Heart left ventricle (tissue), 16 donors: ENCODE results near the gene ANKRD40. TPM values are rescaled to one million over a fixed set of nuclear protein-coding genes. Genes with fewer than 3 reads are reported as not detected.

Source experiments
- ATAC-seq, 4 donors: fragments of 200-7000 bp; cut with Tn5 transposase; one replicate each; pipeline ENCODE4 v1.9.1; 2020 to 2022; ENCODE audit warnings: moderate library complexity in 4 of 4, mild to moderate bottlenecking in 3 of 4, moderate number of reproducible peaks in 1 of 4
- DNase-seq, 5 donors: peaks; one replicate each; pipeline ENCODE4 v3.0.0-alpha.2; 2020
- H3K27ac ChIP-seq, 12 donors: fragments of 200-600 bp; sonication (generic) in 4 of 12; one replicate each; pipeline versions ENCODE4 v1.5.0 to v1.8.0; 2016 to 2022; ENCODE audit warnings: mild to moderate bottlenecking in 2 of 12
- H3K27me3 ChIP-seq, 9 donors: fragments of 200-600 bp; sonication (generic) in 2 of 9; one replicate each; pipeline versions ENCODE4 v1.5.1 to v1.8.0; 2016 to 2022; ENCODE audit warnings: mild to moderate bottlenecking in 3 of 9
- H3K36me3 ChIP-seq, 9 donors: fragments of 200-600 bp; sonication (generic) in 2 of 9; one replicate each; pipeline versions ENCODE4 v1.5.0 to v1.8.0; 2018 to 2022; ENCODE audit warnings: mild to moderate bottlenecking in 2 of 9
- H3K4me1 ChIP-seq, 12 donors: fragments of 200-600 bp; sonication (generic) in 4 of 12; one replicate each; pipeline versions ENCODE4 v1.5.0 to v1.8.0; 2016 to 2022; ENCODE audit warnings: mild to moderate bottlenecking in 3 of 12
- H3K4me3 ChIP-seq, 12 donors: fragments of 200-600 bp; sonication (generic) in 4 of 12; one replicate each; pipeline versions ENCODE4 v1.5.0 to v1.8.0; 2017 to 2022; ENCODE audit warnings: mild to moderate bottlenecking in 9 of 12, moderate library complexity in 4 of 12
- H3K9me3 ChIP-seq, 12 donors: fragments of 200-600 bp; sonication (generic) in 4 of 12; one replicate each; pipeline versions ENCODE4 v1.5.0 to v1.8.0; 2016 to 2022; ENCODE audit warnings: mild to moderate bottlenecking in 1 of 12
- POLR2A ChIP-seq, 2 donors: fragments of 450-650 bp; IDR thresholded peaks; one replicate each; pipeline ENCODE4 v1.6.1; 2017; ENCODE audit warnings: antibody characterized with exemption in 2 of 2, mild to moderate bottlenecking in 2 of 2, moderate library complexity in 2 of 2
- WGBS, 4 donors: extraction: QIAGEN DNeasy Blood & Tissue Kit in 2 of 4; methylation state at CpG; one replicate each; pipeline versions ENCODE4 v1.1.5 to v1.1.7; 2013 to 2018; 5-methylcytosine and 5-hydroxymethylcytosine counted together
- intact Hi-C, 10 donors: fragments of 100-400 bp; cut with DNase I; formaldehyde crosslinking; loops; one replicate each; pipeline versions ENCODE4 v1.11.1 to v1.14.2; 2022
- polyA plus RNA-seq, 2 donors: library from polyadenylated mRNA; stranded (reverse); fragments of 200-250 nt; gene quantifications; one replicate each; pipeline ENCODE4 v1.2.3, GENCODE V29; 2013
- total RNA-seq, 9 donors: library from RNA; depleted of rRNA in 2 of 9; stranded (reverse); fragments of >200 nt in 2 of 9; fragmentation: NEBNext Ultra II Directional in 3 of 9; extraction: Animal tissue kit (Norgen Biotek cat#: 25700) in 3 of 9; gene quantifications; one replicate each; pipeline versions ENCODE4 v1.1.0 to v1.2.4, GENCODE V29; 2016 to 2023
- TF ChIP-seq, protein P1 (sequence below), 12 donors: fragments of 200-600 bp; sonication (generic) in 4 of 12; IDR thresholded peaks; one replicate each; pipeline versions ENCODE4 v1.5.0 to v1.8.0; 2018 to 2022; ENCODE audit warnings: antibody characterized with exemption in 12 of 12, mild to moderate bottlenecking in 5 of 12
- donor health status: ischemic (EF 13 %, LVEDD 7.1; RV severe dilation, severe dysfunction).
- donor health status: healthy with polysubstance abuse.
- donor health status: DM: no; HTN: yes; CAD: no.
- donor health status: DM: no; HTN: no; CAD: no.
- donor health status: ischemic (EF 25% LVEDD 6.9; RV normal size, moderate dysfunction).
- donor health status: ischemic (EF 25% LVEDD 5.7; RV mildly dilated, moderate dysfunction).
- donor health status: healthy.
- donor health status: DM: yes; HTN: yes; CAD: no.
- donor health status: ischemic (EF 35%, LVEDD 5.7; RV mildly dilated, moderate dysfunction).
- donor health status: nonischemic (EF 11% LVEDD 7.7; RV severe dilation, severe dysfunction).
- donor health status: DM: yes; HTN: yes; CAD: no.
- donor health status: PGD.
- donor health status: ischemic (EF 29% LVEDD 5.4; RV normal size, mild dysfunction).
- donor health status: nonischemic (EF 23%, LVEDD 6.1; RV moderate dilation, normal function).

ANKRD40 gene
- total and polyA plus RNA-seq, 11 donors: 22.2 to 55.4 (median 47.2) TPM

- no peaks in the 10 kb centered on the region for H3K9me3 ChIP-seq
- intact Hi-C loops: loop anchor here in 8 of 10 donors (5.0 to 10.0 kb wide), 4 partner anchors 58 to 212 kb away; partner anchors contain the start of gene SPATA20 (in 6 of the 8)
- H3K36me3 ChIP-seq: peaks cover 0 to 90% (median 85%) of the 10 kb centered on the region in 9 donors
- no peak for DNase-seq
- WGBS, 4 donors: 69 to 82% (median 73%) methylated on average over 3 of the region's 3 CpGs
- peaks cover 0 to 30% (median 16%) of the 10 kb centered on the region in 12 donors for H3K4me1 ChIP-seq
- H3K4me3 ChIP-seq: no peak overlapping the region
- TF ChIP-seq, protein P1, sequence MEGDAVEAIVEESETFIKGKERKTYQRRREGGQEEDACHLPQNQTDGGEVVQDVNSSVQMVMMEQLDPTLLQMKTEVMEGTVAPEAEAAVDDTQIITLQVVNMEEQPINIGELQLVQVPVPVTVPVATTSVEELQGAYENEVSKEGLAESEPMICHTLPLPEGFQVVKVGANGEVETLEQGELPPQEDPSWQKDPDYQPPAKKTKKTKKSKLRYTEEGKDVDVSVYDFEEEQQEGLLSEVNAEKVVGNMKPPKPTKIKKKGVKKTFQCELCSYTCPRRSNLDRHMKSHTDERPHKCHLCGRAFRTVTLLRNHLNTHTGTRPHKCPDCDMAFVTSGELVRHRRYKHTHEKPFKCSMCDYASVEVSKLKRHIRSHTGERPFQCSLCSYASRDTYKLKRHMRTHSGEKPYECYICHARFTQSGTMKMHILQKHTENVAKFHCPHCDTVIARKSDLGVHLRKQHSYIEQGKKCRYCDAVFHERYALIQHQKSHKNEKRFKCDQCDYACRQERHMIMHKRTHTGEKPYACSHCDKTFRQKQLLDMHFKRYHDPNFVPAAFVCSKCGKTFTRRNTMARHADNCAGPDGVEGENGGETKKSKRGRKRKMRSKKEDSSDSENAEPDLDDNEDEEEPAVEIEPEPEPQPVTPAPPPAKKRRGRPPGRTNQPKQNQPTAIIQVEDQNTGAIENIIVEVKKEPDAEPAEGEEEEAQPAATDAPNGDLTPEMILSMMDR (IDR thresholded peaks at IDR 0.05): no peak
- no peak for TF ChIP-seq POLR2A (IDR thresholded peaks at IDR 0.05)
- no peak overlapping the region for H3K27ac ChIP-seq
- H3K27me3 ChIP-seq: no peaks in the 10 kb centered on the region
- ATAC-seq: peak in 2 of 4 donors; percentile 40 to 69
Measured at GRCh38 chr17:50696365-50696879, 11.3 kb downstream of the ANKRD40 start.

- Histone ChIP-seq H3K9me3 (no peaks in the 10 kb centered on the region), H3K27ac (peak overlapping the region in 1 of 12 donors; percentile 57), H3K27me3 (no peaks in the 10 kb centered on the region), H3K4me1 (peaks cover 0 to 37% (median 16%) of the 10 kb centered on the region in 12 donors), H3K4me3 (no peak overlapping the region), H3K36me3 (peaks cover 0 to 66% (median 61%) of the 10 kb centered on the region in 9 donors)
- no peak for TF ChIP-seq POLR2A (IDR thresholded peaks at IDR 0.05)
- TF ChIP-seq, protein P1 (IDR thresholded peaks at IDR 0.05): no peak
- no peak for ATAC-seq
- no peak for DNase-seq
- 93 to 96% (median 94%) methylated on average over 5 of the region's 5 CpGs for WGBS, 4 donors
- intact Hi-C loops: loop anchor here in 2 of 10 donors (10.0 kb wide), 2 partner anchors 62 to 208 kb away; no protein-coding TSS in a partner anchor
Measured at GRCh38 chr17:50693036-50693682, 14.6 kb downstream of the ANKRD40 start.

- intact Hi-C loops: loop anchor here in 2 of 10 donors (10.0 kb wide), 2 partner anchors 62 to 208 kb away; no protein-coding TSS in a partner anchor
- Histone ChIP-seq H3K27ac (peak overlapping the region in 1 of 12 donors; percentile 57), H3K27me3 (no peaks in the 10 kb centered on the region), H3K9me3 (no peaks in the 10 kb centered on the region), H3K4me1 (peaks cover 0 to 36% (median 15%) of the 10 kb centered on the region in 12 donors), H3K4me3 (no peak overlapping the region), H3K36me3 (peaks cover 0 to 59% (median 54%) of the 10 kb centered on the region in 9 donors)
- ATAC-seq (no peak), DNase-seq (no peak)
- 85 to 90% (median 86%) methylated on average over 6 of the region's 6 CpGs for WGBS, 4 donors
- no peak for TF ChIP-seq POLR2A (IDR thresholded peaks at IDR 0.05)
- TF ChIP-seq, protein P1 (IDR thresholded peaks at IDR 0.05): no peak
Measured at GRCh38 chr17:50692448-50693035, 15.2 kb downstream of the ANKRD40 start.
